Upper lobe of left lung (tissue), 4 donors: ENCODE results near the gene WIPI1.
"Not testable (repeated sequence)": the region's sequence is repeated elsewhere in the genome, so short reads cannot be mapped to it uniquely, and the experiment has no call there.

Source experiments
- CTCF ChIP-seq, 6 experiments: fragments of 450-650 bp in 4 of 6; fragments of 200-600 bp in 2 of 6; sonication (generic) in 2 of 6; IDR thresholded peaks; one replicate each; pipeline ENCODE4 v1.5.1; 2016 to 2019; ENCODE audit warnings: antibody characterized with exemption in 6 of 6
- EP300 ChIP-seq, 4 donors: sonication (generic); formaldehyde crosslinking; IDR thresholded peaks; one replicate each; pipeline ENCODE4 v1.5.1; 2017; ENCODE audit warnings: antibody characterized with exemption in 4 of 4, control low read depth in 2 of 4
- POLR2A ChIP-seq, 4 donors: fragments of 450-650 bp; IDR thresholded peaks; one replicate each; pipeline ENCODE4 v1.5.1; 2016 to 2017; ENCODE audit warnings: antibody characterized with exemption in 4 of 4, mild to moderate bottlenecking in 2 of 4

GRCh38 chr17:68376178-68376577 lies 81.1 kb downstream of the WIPI1 start:
- not testable (repeated sequence) for TF ChIP-seq POLR2A, CTCF, EP300 (IDR thresholded peaks at IDR 0.05)
